HCT116 (cell line): ENCODE measurements around the gene DBNDD2. TPM values are rescaled to one million over a fixed set of nuclear protein-coding genes. Genes with fewer than 3 reads are reported as not detected.

Experiments used
- ATAC-seq: fragments of 200-7000 bp; cut with Tn5 transposase; 2 replicates; pipeline ENCODE4 v1.9.1; 2020; ENCODE audit warnings: mild to moderate bottlenecking, moderate library complexity
- BruUV-seq: library from RNA; stranded (reverse); fragments of 400-500 nt; replicated peaks from 2 replicates; lab custom pipeline; 2021; lab: Mats Ljungman, UMichigan
- CTCF ChIA-PET: fragments of 300-600 bp; sonication (Branson Sonifier 250); formaldehyde crosslinking; loops from one replicate; lab custom pipeline; 2021; ENCODE audit warnings: antibody characterized with exemption; lab: Charles Lee
- POLR2A ChIA-PET: fragments of 300-600, 350-600 bp; sonication (Branson Sonifier 250); formaldehyde crosslinking; loops from one replicate; lab custom pipeline; 2021; ENCODE audit warnings: antibody characterized with exemption; lab: Charles Lee
- RAD21 ChIA-PET, 2 experiments: fragments of 300-600 bp; sonication (Branson Sonifier 250); formaldehyde crosslinking; loops; one replicate each; lab custom pipeline; 2023; ENCODE audit warnings: low total read pairs in 2 of 2; ENCODE audit not compliant: uncharacterized antibody in 2 of 2, unreplicated experiment in 2 of 2, low non-redundant PET in 1 of 2; lab: Charles Lee
- DNase-seq: peaks from one replicate; pipeline ENCODE4 v3.0.0-alpha.2; 2010; ENCODE audit warnings: low read depth, low spot score
- H2AFZ ChIP-seq: fragments of 200-600 bp; shearing (Covaris generic), sonication (generic); 2 replicates; pipeline ENCODE4 v1.6.1; 2017; ENCODE audit warnings: low read depth, mixed run types, mixed read lengths, antibody characterized with exemption, low read length; ENCODE audit not compliant: poor library complexity, severe bottlenecking
- H3K27ac ChIP-seq: 2 replicates; pipeline ENCODE4 v1.5.1; 2012; ENCODE audit warnings: low read depth, low read length
- H3K27me3 ChIP-seq: fragments of 200-600 bp; sonication (generic); 2 replicates; pipeline ENCODE4 v1.6.1; 2016; ENCODE audit warnings: mixed run types, low read length, mixed read lengths; ENCODE audit not compliant: insufficient read depth
- H3K36me3 ChIP-seq, 2 experiments: fragments of 200-500 bp in 1 of 2; fragments of 200-600 bp in 1 of 2; sonication (Bioruptor generic) in 1 of 2; sonication (generic) in 1 of 2; 2 replicates each; pipeline versions ENCODE4 v1.5.1 to v1.6.1; 2014 to 2016; ENCODE audit warnings: low read length in 2 of 2, inconsistent platforms in 1 of 2, mixed read lengths in 1 of 2, mixed run types in 1 of 2; ENCODE audit not compliant: insufficient read depth in 2 of 2, control insufficient read depth in 1 of 2
- H3K4me1 ChIP-seq, 2 experiments: fragments of 200-600 bp in 1 of 2; sonication (generic) in 1 of 2; 2 replicates each; pipeline versions ENCODE4 v1.5.1 to v1.6.1; 2012 to 2017; ENCODE audit warnings: low read length in 2 of 2, inconsistent platforms in 1 of 2, mild to moderate bottlenecking in 1 of 2, mixed read lengths in 1 of 2, mixed run types in 1 of 2, moderate library complexity in 1 of 2; ENCODE audit not compliant: insufficient read depth in 2 of 2, control insufficient read depth in 1 of 2
- H3K4me2 ChIP-seq: fragments of 200-600 bp; sonication (generic); 2 replicates; pipeline ENCODE4 v1.6.1; 2017; ENCODE audit warnings: mixed run types, low read length, mixed read lengths
- H3K4me3 ChIP-seq, 2 experiments: fragments of 200-600 bp in 1 of 2; sonication (generic) in 1 of 2; replicated peaks in 1 of 2; 2 replicates each; pipeline ENCODE4 v1.5.1; 2011 to 2016; ENCODE audit warnings: low read length in 2 of 2, control low read depth in 1 of 2, low read depth in 1 of 2, mild to moderate bottlenecking in 1 of 2, mixed read lengths in 1 of 2, mixed run types in 1 of 2
- H3K79me2 ChIP-seq: fragments of 200-600 bp; sonication (generic); 2 replicates; pipeline ENCODE4 v1.6.1; 2017; ENCODE audit warnings: mild to moderate bottlenecking, mixed run types, low read length, moderate library complexity, mixed read lengths; ENCODE audit not compliant: insufficient read depth
- H3K9ac ChIP-seq: fragments of 200-600 bp; sonication (generic); 2 replicates; pipeline ENCODE4 v1.6.1; 2016; ENCODE audit warnings: low read length, mixed read lengths
- H3K9me2 ChIP-seq: fragments of 200-600 bp; sonication (generic), shearing (Covaris generic); 2 replicates; pipeline ENCODE4 v1.6.1; 2017; ENCODE audit warnings: mixed run types, mild to moderate bottlenecking, moderate library complexity; ENCODE audit not compliant: insufficient read depth
- H3K9me3 ChIP-seq, 2 experiments: fragments of 200-500 bp in 1 of 2; fragments of 200-600 bp in 1 of 2; sonication (Bioruptor generic) in 1 of 2; sonication (generic) in 1 of 2; 2 replicates each; pipeline ENCODE4 v1.6.1; 2014 to 2017; ENCODE audit warnings: low read length in 2 of 2, mixed read lengths in 2 of 2, inconsistent platforms in 1 of 2, low read depth in 1 of 2, mild to moderate bottlenecking in 1 of 2, mixed run types in 1 of 2, moderate library complexity in 1 of 2; ENCODE audit not compliant: control insufficient read depth in 1 of 2, insufficient read depth in 1 of 2
- H4K20me1 ChIP-seq: fragments of 200-600 bp; sonication (generic), shearing (Covaris generic); 2 replicates; pipeline ENCODE4 v1.6.1; 2017; ENCODE audit warnings: mixed run types, mild to moderate bottlenecking, moderate library complexity; ENCODE audit not compliant: insufficient read depth
- CBX3 ChIP-seq: IDR thresholded peaks from 2 replicates; pipeline ENCODE4 v1.6.1; 2012; ENCODE audit warnings: low read depth
- CEBPB ChIP-seq: IDR thresholded peaks from 2 replicates; pipeline ENCODE4 v1.6.1; 2012; ENCODE audit warnings: low read depth
- CTCF ChIP-seq, 3 experiments: fragments of 200-600 bp in 1 of 3; sonication (generic) in 1 of 3; IDR thresholded peaks in 2 of 3; conservative IDR thresholded peaks in 1 of 3; 2 replicates each; pipeline ENCODE4 v1.5.1; 2012 to 2017; ENCODE audit warnings: low read depth in 2 of 3, low read length in 2 of 3, antibody characterized with exemption in 1 of 3, borderline replicate concordance in 1 of 3, control low read depth in 1 of 3, mild to moderate bottlenecking in 1 of 3, mixed read lengths in 1 of 3, mixed run types in 1 of 3, moderate library complexity in 1 of 3; ENCODE audit not compliant: insufficient read depth in 1 of 3
- EGR1 ChIP-seq: IDR thresholded peaks from 2 replicates; pipeline ENCODE4 v1.6.1; 2012; ENCODE audit warnings: low read depth
- EZH2phosphoT487 ChIP-seq: fragments of 200-600 bp; IDR thresholded peaks from 2 replicates; pipeline ENCODE4 v1.6.1; 2018; ENCODE audit warnings: antibody characterized with exemption, borderline replicate concordance
- FOSL1 ChIP-seq: IDR thresholded peaks from 2 replicates; pipeline ENCODE4 v1.6.1; 2012; ENCODE audit warnings: low read depth
- JUND ChIP-seq: IDR thresholded peaks from 2 replicates; pipeline ENCODE4 v1.6.1; 2012
- POLR2A ChIP-seq: IDR thresholded peaks from 2 replicates; pipeline ENCODE4 v1.7.0; 2011; ENCODE audit warnings: borderline replicate concordance; ENCODE audit not compliant: insufficient read depth, insufficient read length; ENCODE audit errors: extremely low read depth
- RAD21 ChIP-seq: IDR thresholded peaks from 2 replicates; pipeline ENCODE4 v1.6.1; 2012; ENCODE audit warnings: low read depth, mild to moderate bottlenecking
- SP1 ChIP-seq: IDR thresholded peaks from 2 replicates; pipeline ENCODE4 v1.6.1; 2012; ENCODE audit warnings: low read depth
- SRF ChIP-seq: IDR thresholded peaks from 2 replicates; pipeline ENCODE4 v1.6.1; 2012; ENCODE audit warnings: low read depth
- YY1 ChIP-seq: IDR thresholded peaks from 2 replicates; pipeline ENCODE4 v1.6.1; 2011; ENCODE audit warnings: low read length, low read depth, moderate library complexity, mild to moderate bottlenecking; ENCODE audit not compliant: insufficient replicate concordance; ENCODE audit errors: extremely low read depth
- ZFX ChIP-seq: fragments of 450-650 bp; IDR thresholded peaks from 2 replicates; pipeline ENCODE4 v1.6.1; 2017
- ZNF274 ChIP-seq: fragments of 200-500 bp; sonication (Bioruptor generic); IDR thresholded peaks from 2 replicates; pipeline ENCODE4 v1.6.1; 2014; ENCODE audit warnings: mild to moderate bottlenecking, low read depth, low read length, inconsistent platforms
- intact Hi-C: fragments of 100-400 bp; cut with micrococcal nuclease; formaldehyde crosslinking; loops from 2 replicates; pipeline ENCODE4 v1.10.0; 2022
- total RNA-seq: library from RNA; stranded (reverse); gene quantifications from one replicate; pipeline ENCODE4 v1.2.1, GENCODE V29; 2021; ENCODE audit not compliant: unreplicated experiment
- TF ChIP-seq, protein P1 (sequence below): IDR thresholded peaks from 2 replicates; pipeline ENCODE4 v1.6.1; 2012
- TF ChIP-seq, protein P2 (sequence below): IDR thresholded peaks from 2 replicates; pipeline ENCODE4 v1.6.1; 2011; ENCODE audit warnings: mild to moderate bottlenecking, low read length, moderate library complexity; ENCODE audit not compliant: insufficient replicate concordance; ENCODE audit errors: extremely low read depth
- TF ChIP-seq, protein P3 (sequence below): IDR thresholded peaks from 2 replicates; pipeline ENCODE4 v1.6.1; 2012

The DBNDD2 gene
- total RNA-seq, 1 experiment from 2014 or later: 44.2 TPM

DNA sequence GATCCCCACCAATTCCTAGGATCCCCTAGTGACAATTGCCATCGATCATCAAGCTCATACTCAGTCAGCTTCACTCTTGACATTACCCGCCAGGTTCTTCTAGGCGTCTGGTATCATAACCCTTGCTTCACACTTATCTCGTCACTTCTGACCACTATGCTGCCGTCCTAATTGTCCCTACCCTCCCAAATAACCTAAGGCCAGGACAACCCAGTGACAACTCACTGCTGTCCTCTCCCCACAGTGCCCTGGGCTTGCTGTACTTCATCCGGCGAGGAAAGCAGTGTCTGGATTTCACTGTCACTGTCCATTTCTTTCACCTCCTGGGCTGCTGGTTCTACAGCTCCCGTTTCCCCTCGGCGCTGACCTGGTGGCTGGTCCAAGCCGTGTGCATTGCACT, 41.5 kb upstream of the DBNDD2 start:
- H3K9me2 ChIP-seq: no peaks in the 10 kb centered on the region
- no peak overlapping the region for H2AFZ ChIP-seq
- H3K4me2 ChIP-seq: no peak overlapping the region
- H3K9me3 ChIP-seq: no peaks in the 10 kb centered on the region
- peaks cover 25% of the 10 kb centered on the region for H3K79me2 ChIP-seq
- H3K4me1 ChIP-seq: peaks cover 7 to 16% of the 10 kb centered on the region in 2 experiments; a peak in 3 of 4 replicates
- intact Hi-C loops: no loop called here
- no TSS peak for BruUV-seq
- POLR2A ChIA-PET: no interaction called here
- H4K20me1 ChIP-seq: no peaks in the 10 kb centered on the region
- no peak for DNase-seq
- CTCF ChIA-PET: interaction anchor here (0.8 kb wide), 1 partner anchor 216 kb away, joined by 3 read pairs; no protein-coding TSS in a partner anchor
- no peak overlapping the region for H3K9ac ChIP-seq
- ATAC-seq: no peak
- H3K27me3 ChIP-seq: no peaks in the 10 kb centered on the region
- H3K36me3 ChIP-seq: peaks cover 12 to 25% of the 10 kb centered on the region in 2 experiments; a peak in 3 of 4 replicates
- no peak overlapping the region for H3K4me3 ChIP-seq
- RAD21 ChIA-PET: no interaction called here
- no peak for TF ChIP-seq SRF
- no peak for TF ChIP-seq CTCF (IDR thresholded peaks at IDR 0.05 in 2 of 3, conservative IDR thresholded peaks at IDR 0.05 in 1 of 3; ENCODE audit: borderline replicate concordance in 1 of 3, insufficient read depth in 1 of 3, low read depth in 2 of 3, low read length in 2 of 3)
- TF ChIP-seq, protein P1, sequence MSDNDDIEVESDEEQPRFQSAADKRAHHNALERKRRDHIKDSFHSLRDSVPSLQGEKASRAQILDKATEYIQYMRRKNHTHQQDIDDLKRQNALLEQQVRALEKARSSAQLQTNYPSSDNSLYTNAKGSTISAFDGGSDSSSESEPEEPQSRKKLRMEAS: no peak
- no peak for TF ChIP-seq CBX3
- no peak for TF ChIP-seq ZFX
- TF ChIP-seq JUND: no peak
- TF ChIP-seq RAD21: no peak
- no peak for TF ChIP-seq EGR1
- no peak for TF ChIP-seq FOSL1
- no peak for TF ChIP-seq YY1
- TF ChIP-seq, protein P2, sequence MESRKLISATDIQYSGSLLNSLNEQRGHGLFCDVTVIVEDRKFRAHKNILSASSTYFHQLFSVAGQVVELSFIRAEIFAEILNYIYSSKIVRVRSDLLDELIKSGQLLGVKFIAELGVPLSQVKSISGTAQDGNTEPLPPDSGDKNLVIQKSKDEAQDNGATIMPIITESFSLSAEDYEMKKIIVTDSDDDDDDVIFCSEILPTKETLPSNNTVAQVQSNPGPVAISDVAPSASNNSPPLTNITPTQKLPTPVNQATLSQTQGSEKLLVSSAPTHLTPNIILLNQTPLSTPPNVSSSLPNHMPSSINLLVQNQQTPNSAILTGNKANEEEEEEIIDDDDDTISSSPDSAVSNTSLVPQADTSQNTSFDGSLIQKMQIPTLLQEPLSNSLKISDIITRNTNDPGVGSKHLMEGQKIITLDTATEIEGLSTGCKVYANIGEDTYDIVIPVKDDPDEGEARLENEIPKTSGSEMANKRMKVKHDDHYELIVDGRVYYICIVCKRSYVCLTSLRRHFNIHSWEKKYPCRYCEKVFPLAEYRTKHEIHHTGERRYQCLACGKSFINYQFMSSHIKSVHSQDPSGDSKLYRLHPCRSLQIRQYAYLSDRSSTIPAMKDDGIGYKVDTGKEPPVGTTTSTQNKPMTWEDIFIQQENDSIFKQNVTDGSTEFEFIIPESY: no peak
- no peak for TF ChIP-seq SP1
- no peak for TF ChIP-seq POLR2A
- TF ChIP-seq CEBPB: no peak
- no peak for TF ChIP-seq EZH2phosphoT487
- TF ChIP-seq ZNF274: no peak
- TF ChIP-seq, protein P3, sequence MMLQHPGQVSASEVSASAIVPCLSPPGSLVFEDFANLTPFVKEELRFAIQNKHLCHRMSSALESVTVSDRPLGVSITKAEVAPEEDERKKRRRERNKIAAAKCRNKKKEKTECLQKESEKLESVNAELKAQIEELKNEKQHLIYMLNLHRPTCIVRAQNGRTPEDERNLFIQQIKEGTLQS: no peak
- TF ChIP-seq, all 23 proteins: peak for 0
- no peak overlapping the region for H3K27ac ChIP-seq
